ENCODE data around the gene AIF1L.

DNA sequence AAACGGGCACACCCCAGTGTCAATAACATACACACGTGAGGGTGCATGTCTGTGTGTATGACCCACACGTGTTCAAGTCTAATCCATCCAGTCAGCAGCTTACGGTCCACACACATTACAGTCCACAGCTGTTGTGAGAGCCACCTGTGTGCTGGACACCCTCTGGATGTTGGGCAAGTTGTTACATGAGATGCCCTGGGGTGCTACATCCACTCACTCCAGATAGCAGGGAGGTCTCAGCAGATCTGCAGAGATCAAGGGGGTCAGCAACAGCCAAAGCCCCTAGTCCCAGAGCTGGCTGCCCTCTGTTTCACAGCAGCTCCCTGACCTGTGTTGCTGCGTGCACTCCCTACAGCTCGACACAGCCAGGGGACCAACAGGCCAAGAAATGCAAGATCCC lies 4.3 kb upstream of the AIF1L start:
- TF ChIP-seq POLR2A (IDR thresholded peaks at IDR 0.05) (no peak), POLR2AphosphoS5 (IDR thresholded peaks at IDR 0.05) (no peak), EP300 (IDR thresholded peaks at IDR 0.05) (no peak)
- TF ChIP-seq, protein P1, sequence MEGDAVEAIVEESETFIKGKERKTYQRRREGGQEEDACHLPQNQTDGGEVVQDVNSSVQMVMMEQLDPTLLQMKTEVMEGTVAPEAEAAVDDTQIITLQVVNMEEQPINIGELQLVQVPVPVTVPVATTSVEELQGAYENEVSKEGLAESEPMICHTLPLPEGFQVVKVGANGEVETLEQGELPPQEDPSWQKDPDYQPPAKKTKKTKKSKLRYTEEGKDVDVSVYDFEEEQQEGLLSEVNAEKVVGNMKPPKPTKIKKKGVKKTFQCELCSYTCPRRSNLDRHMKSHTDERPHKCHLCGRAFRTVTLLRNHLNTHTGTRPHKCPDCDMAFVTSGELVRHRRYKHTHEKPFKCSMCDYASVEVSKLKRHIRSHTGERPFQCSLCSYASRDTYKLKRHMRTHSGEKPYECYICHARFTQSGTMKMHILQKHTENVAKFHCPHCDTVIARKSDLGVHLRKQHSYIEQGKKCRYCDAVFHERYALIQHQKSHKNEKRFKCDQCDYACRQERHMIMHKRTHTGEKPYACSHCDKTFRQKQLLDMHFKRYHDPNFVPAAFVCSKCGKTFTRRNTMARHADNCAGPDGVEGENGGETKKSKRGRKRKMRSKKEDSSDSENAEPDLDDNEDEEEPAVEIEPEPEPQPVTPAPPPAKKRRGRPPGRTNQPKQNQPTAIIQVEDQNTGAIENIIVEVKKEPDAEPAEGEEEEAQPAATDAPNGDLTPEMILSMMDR (IDR thresholded peaks at IDR 0.05): no peak
